Fibroblast of villous mesenchyme (primary cell): ENCODE measurements around the gene SRGAP3. TPM values are rescaled to one million over a fixed set of nuclear protein-coding genes. Genes with fewer than 3 reads are reported as not detected.

Experiments used
- DNase-seq: peaks from one replicate; pipeline ENCODE4 v3.0.0-alpha.2; 2010; ENCODE audit warnings: low read depth
- H3K4me3 ChIP-seq: 2 replicates; pipeline ENCODE4 v1.5.1; 2011; ENCODE audit warnings: low read depth, mild to moderate bottlenecking, low read length
- total RNA-seq: library from RNA; depleted of rRNA; stranded (reverse); fragments of >200 nt; gene quantifications from 2 replicates; pipeline ENCODE4 v1.2.3, GENCODE V29; 2012
- TF ChIP-seq, protein P1 (sequence below): IDR thresholded peaks from 2 replicates; pipeline ENCODE4 v1.5.1; 2012; ENCODE audit warnings: low read depth, mild to moderate bottlenecking, low read length; ENCODE audit not compliant: insufficient read depth

Gene SRGAP3
- total RNA-seq, 1 donor = 3.5 TPM

GRCh38 chr3:9155028-9155427, 94.4 kb downstream of the SRGAP3 start:
- no peak for DNase-seq
- TF ChIP-seq, protein P1, sequence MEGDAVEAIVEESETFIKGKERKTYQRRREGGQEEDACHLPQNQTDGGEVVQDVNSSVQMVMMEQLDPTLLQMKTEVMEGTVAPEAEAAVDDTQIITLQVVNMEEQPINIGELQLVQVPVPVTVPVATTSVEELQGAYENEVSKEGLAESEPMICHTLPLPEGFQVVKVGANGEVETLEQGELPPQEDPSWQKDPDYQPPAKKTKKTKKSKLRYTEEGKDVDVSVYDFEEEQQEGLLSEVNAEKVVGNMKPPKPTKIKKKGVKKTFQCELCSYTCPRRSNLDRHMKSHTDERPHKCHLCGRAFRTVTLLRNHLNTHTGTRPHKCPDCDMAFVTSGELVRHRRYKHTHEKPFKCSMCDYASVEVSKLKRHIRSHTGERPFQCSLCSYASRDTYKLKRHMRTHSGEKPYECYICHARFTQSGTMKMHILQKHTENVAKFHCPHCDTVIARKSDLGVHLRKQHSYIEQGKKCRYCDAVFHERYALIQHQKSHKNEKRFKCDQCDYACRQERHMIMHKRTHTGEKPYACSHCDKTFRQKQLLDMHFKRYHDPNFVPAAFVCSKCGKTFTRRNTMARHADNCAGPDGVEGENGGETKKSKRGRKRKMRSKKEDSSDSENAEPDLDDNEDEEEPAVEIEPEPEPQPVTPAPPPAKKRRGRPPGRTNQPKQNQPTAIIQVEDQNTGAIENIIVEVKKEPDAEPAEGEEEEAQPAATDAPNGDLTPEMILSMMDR = no peak
- no peak overlapping the region for H3K4me3 ChIP-seq

DNA sequence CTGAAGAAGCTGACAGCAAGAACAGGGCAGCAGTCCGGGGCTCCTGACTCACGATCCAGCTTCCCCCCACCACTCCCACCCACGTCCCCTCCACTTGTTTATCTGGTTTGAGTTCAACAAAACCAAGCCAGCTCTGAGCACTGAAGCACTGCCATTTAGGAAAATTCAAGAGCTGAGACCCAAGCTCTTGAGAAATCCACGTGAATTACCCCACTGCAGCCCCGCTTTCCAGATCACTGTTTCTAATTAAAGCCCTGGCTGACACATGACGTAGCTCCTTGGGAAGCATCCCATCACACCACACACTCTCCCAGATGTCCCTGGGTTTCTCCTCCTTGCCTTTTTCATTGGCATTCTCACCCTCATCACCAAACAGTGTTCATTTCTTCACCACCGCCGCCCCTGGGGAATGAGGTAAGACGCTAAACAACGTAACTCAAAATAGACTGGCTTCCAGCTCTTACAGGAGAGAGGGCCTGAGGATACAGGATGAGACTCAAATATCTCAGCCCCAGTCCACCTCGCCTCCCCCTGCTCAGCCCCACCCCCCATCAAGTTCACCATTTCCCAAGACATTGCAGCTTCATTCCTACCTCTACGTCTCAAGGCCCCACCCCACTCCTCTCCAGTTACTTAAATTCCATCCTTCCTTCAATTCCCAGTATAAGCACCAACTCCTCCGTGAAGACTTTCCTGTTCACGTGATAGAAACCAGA, 95.4 kb downstream of the SRGAP3 start:
- TF ChIP-seq, protein P1 = no peak
- DNase-seq = peak; percentile 18
- H3K4me3 ChIP-seq = no peak overlapping the region

GRCh38 chr3:9151240-9151639, 98.2 kb downstream of the SRGAP3 start:
- H3K4me3 ChIP-seq = no peak overlapping the region
- DNase-seq = no peak

GRCh38 chr3:9149566-9149965, 99.9 kb downstream of the SRGAP3 start:
- TF ChIP-seq, protein P1 = no peak
- no peak for DNase-seq
- H3K4me3 ChIP-seq = no peak overlapping the region

More at GRCh38 chr3:9151240-9151639, 98.2 kb downstream of the SRGAP3 start:
- TF ChIP-seq, protein P1 = no peak

DNA sequence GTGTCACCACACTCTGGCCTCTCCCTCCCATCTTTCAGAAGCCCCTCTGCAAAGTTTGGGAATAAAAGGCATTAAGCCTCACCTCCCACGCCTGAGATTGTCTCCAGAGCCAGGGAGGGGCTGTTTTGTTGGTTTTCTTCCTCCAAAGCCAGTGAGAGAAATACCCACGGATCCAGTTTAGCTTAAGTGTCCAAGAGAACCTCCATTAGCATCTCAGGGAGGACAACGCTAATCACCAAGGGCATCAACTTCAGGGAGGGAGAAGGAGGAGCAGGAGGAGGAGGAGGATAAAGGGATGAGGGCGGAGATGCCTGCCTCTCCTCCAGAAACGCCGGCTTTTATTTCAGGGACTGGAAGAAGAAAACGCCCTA, 101.6 kb downstream of the SRGAP3 start:
- no peak overlapping the region for H3K4me3 ChIP-seq
- DNase-seq = no peak
- TF ChIP-seq, protein P1 = no peak

GRCh38 chr3:9147215-9147895, 102.1 kb downstream of the SRGAP3 start:
- no peak overlapping the region for H3K4me3 ChIP-seq
- no peak for DNase-seq

More at GRCh38 chr3:9147215-9147895, 102.1 kb downstream of the SRGAP3 start:
- TF ChIP-seq, protein P1 = no peak
